Lung (tissue), 13 donors: Measurements from ENCODE around the gene PARD3B. TPM values are rescaled to one million over a fixed set of nuclear protein-coding genes. Genes with fewer than 3 reads are reported as not detected.

Source experiments
- ATAC-seq: fragments of 200-7000 bp; cut with Tn5 transposase; one replicate; pipeline ENCODE4 v1.9.1; 2020; ENCODE audit warnings: moderate number of reproducible peaks; ENCODE audit not compliant: insufficient read depth, low FRiP score
- DNase-seq, 3 donors: peaks; one replicate each; pipeline ENCODE4 v3.0.0-alpha.2; 2013 to 2017
- H3K27ac ChIP-seq, 2 donors: one replicate each; pipeline ENCODE4 v1.5.1; 2013; ENCODE audit warnings: mild to moderate bottlenecking in 2 of 2, moderate library complexity in 2 of 2, control low read depth in 1 of 2, inconsistent platforms in 1 of 2, low read depth in 1 of 2, low read length in 1 of 2
- H3K27me3 ChIP-seq, 3 donors: one replicate each; pipeline ENCODE4 v1.5.1; 2013; ENCODE audit warnings: low read length in 2 of 3; ENCODE audit not compliant: control insufficient read depth in 3 of 3, insufficient read depth in 3 of 3
- H3K36me3 ChIP-seq, 4 donors: one replicate each; pipeline ENCODE4 v1.5.1; 2013; ENCODE audit warnings: low read length in 4 of 4, mild to moderate bottlenecking in 1 of 4, moderate library complexity in 1 of 4; ENCODE audit not compliant: control insufficient read depth in 4 of 4, insufficient read depth in 4 of 4
- H3K4me1 ChIP-seq, 5 donors: one replicate each; pipeline ENCODE4 v1.5.1; 2013; ENCODE audit warnings: low read length in 5 of 5, mild to moderate bottlenecking in 2 of 5, moderate library complexity in 1 of 5; ENCODE audit not compliant: control insufficient read depth in 5 of 5, insufficient read depth in 5 of 5
- H3K4me3 ChIP-seq: one replicate; pipeline ENCODE4 v1.5.1; 2013; ENCODE audit warnings: mild to moderate bottlenecking, control low read depth, moderate library complexity
- H3K9ac ChIP-seq, 2 donors: one replicate each; pipeline ENCODE4 v1.5.1; 2013; ENCODE audit warnings: low read length in 2 of 2, control low read depth in 1 of 2; ENCODE audit not compliant: insufficient read depth in 1 of 2
- H3K9me3 ChIP-seq, 4 donors: one replicate each; pipeline ENCODE4 v1.5.1; 2013; ENCODE audit warnings: low read length in 3 of 4, mild to moderate bottlenecking in 1 of 4, moderate library complexity in 1 of 4; ENCODE audit not compliant: control insufficient read depth in 4 of 4, insufficient read depth in 3 of 4
- WGBS, 2 donors: extraction: QIAGEN DNeasy Blood & Tissue Kit; methylation state at CpG; one replicate each; pipeline ENCODE4 v1.1.7; 2013; 5-methylcytosine and 5-hydroxymethylcytosine counted together
- polyA plus RNA-seq, 2 donors: library from polyadenylated mRNA; stranded (reverse); fragments of 200-250 nt; gene quantifications; one replicate each; pipeline ENCODE4 v1.2.1, GENCODE V29; 2013
- small RNA-seq: library from RNA; depleted of rRNA; stranded (forward); fragments of <200 nt; gene quantifications from one replicate; pipeline ENCODE3, GENCODE V24; 2014; ENCODE audit warnings: low replicate concordance
- total RNA-seq, 2 donors: library from RNA; depleted of rRNA in 1 of 2; stranded (reverse); fragments of >200 nt in 1 of 2; gene quantifications; one replicate each; pipeline ENCODE4 v1.2.1, GENCODE V29; 2014 to 2021
- TF ChIP-seq, protein P1 (sequence below): IDR thresholded peaks from 2 replicates; pipeline ENCODE4 v1.5.1; 2012; ENCODE audit warnings: mild to moderate bottlenecking; ENCODE audit errors: control extremely low read depth, extremely low read depth
- donor health status: control.
- donor health status: control.
- donor health status: Bipolar disorder and iron deficiency.
- donor health status: healthy.
- donor health status: DM: yes; HTN: yes; CAD: no.

The PARD3B gene
- total and polyA plus RNA-seq, 4 donors = 2.4 to 38.7 (median 17.1) TPM

DNA sequence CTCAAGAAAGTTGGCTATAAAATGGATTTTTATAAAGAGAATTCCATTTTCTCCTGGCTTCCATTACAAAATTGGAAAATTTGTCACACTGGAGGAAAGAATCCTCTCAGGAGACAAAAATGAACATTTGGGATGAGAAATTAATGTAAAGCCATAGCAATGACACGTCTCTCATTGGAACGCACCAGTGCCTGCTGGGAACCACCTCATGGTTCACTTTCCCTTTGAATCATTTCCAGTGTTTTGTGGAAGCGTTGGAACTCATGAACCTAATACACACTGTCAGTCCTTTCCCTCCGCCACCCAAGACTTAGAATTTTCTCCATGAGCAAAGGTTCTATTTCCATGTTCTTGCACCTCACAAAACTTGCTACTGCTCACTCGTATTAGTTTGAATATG is 1116.0 kb downstream of the PARD3B start:
- peaks cover 0 to 13% (median 2%) of the 10 kb centered on the region in 5 donors for H3K4me1 ChIP-seq
- H3K27me3 ChIP-seq = peaks cover 0 to 3% (median 0%) of the 10 kb centered on the region in 3 donors
- no peak overlapping the region for H3K4me3 ChIP-seq
- H3K9me3 ChIP-seq = no peaks in the 10 kb centered on the region
- ATAC-seq = no peak
- DNase-seq = no peak
- TF ChIP-seq, protein P1, sequence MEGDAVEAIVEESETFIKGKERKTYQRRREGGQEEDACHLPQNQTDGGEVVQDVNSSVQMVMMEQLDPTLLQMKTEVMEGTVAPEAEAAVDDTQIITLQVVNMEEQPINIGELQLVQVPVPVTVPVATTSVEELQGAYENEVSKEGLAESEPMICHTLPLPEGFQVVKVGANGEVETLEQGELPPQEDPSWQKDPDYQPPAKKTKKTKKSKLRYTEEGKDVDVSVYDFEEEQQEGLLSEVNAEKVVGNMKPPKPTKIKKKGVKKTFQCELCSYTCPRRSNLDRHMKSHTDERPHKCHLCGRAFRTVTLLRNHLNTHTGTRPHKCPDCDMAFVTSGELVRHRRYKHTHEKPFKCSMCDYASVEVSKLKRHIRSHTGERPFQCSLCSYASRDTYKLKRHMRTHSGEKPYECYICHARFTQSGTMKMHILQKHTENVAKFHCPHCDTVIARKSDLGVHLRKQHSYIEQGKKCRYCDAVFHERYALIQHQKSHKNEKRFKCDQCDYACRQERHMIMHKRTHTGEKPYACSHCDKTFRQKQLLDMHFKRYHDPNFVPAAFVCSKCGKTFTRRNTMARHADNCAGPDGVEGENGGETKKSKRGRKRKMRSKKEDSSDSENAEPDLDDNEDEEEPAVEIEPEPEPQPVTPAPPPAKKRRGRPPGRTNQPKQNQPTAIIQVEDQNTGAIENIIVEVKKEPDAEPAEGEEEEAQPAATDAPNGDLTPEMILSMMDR = no peak
- WGBS, 2 donors = 94 to 95% methylated on average over 5 of the region's 5 CpGs
- H3K36me3 ChIP-seq = no peaks in the 10 kb centered on the region
- no peak overlapping the region for H3K9ac ChIP-seq
- H3K27ac ChIP-seq = no peak overlapping the region

DNA sequence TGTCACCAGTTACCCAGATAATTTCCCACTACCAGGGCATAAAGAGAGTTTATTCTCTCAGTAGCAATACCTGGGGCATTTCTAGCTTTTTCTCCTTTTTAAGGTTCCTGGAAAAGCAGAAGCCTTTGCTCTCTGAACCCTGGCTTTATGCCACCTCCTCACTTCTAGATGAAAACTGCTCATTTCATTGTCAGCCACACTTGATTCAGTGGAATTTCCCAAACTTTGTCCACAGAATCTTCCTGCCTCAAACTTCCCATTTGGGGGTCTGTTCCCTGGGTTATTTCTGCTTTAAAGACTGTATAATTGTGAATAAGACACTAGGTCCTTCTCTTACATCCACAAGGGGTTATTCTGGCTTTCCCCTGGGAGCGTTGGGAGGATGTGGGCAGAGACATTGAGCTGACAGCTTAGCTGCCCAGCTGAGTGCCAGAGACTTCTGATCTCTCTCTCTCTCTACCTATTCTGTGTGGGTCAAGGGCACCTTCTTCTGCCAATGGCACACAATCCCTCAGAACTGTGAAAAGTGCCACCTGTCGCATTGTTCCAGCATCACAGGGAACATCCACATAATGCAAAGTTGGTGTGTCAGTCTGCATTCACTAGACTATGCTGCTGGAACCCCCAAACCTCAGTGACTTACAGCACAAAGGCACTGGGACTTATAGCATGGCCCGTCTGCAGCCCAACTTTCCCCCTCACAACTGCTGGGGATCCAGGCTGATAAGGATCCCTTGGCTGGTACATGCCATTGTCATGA is 1117.1 kb downstream of the PARD3B start:
- Histone ChIP-seq H3K36me3 (no peaks in the 10 kb centered on the region), H3K9me3 (no peaks in the 10 kb centered on the region), H3K9ac (no peak overlapping the region), H3K4me1 (peaks cover 0 to 13% (median 2%) of the 10 kb centered on the region in 5 donors), H3K4me3 (no peak overlapping the region), H3K27ac (no peak overlapping the region), H3K27me3 (peaks cover 0 to 3% (median 0%) of the 10 kb centered on the region in 3 donors)
- ATAC-seq = no peak
- TF ChIP-seq, protein P1 = no peak
- WGBS, 2 donors = 93 to 94% methylated on average over 3 of the region's 3 CpGs
- no peak for DNase-seq

- TF ChIP-seq, protein P1 = no peak
- Histone ChIP-seq H3K27ac (no peak overlapping the region), H3K36me3 (no peaks in the 10 kb centered on the region), H3K4me1 (peaks cover 0 to 10% (median 0%) of the 10 kb centered on the region in 5 donors), H3K4me3 (no peak overlapping the region), H3K27me3 (peaks cover 0 to 3% (median 0%) of the 10 kb centered on the region in 3 donors), H3K9me3 (no peaks in the 10 kb centered on the region), H3K9ac (no peak overlapping the region)
- WGBS, 2 donors = 80 to 81% methylated on average over 2 of the region's 2 CpGs
- no peak for ATAC-seq
- DNase-seq = no peak
These were observed 1120.5 kb downstream of the PARD3B start for GRCh38 chr2:205665791-205666190.

Small RNA genes lying within 50 kb of the gene (small RNA-seq; reads per million reads assigned to genes)
- gene AC008171.1 = not detected
